ENCODE measurements around the gene HOXB2.

HOXB2 gene

GRCh38 chr17:48545022-48545375, at the start of gene HOXB2:
Gene HOXB2 (minus strand): TSS chr17:48545109. CDS start chr17:48544911, 198 bp downstream.
- H3K4me1 Mint-ChIP-seq = peaks cover 24 to 46% of the 10 kb centered on the region in 2 donors
- H3K9me3 Mint-ChIP-seq = no peaks in the 10 kb centered on the region
- H3K4me3 Mint-ChIP-seq = peak within 1 kb of the TSS; percentile 87 to 88

DNA sequence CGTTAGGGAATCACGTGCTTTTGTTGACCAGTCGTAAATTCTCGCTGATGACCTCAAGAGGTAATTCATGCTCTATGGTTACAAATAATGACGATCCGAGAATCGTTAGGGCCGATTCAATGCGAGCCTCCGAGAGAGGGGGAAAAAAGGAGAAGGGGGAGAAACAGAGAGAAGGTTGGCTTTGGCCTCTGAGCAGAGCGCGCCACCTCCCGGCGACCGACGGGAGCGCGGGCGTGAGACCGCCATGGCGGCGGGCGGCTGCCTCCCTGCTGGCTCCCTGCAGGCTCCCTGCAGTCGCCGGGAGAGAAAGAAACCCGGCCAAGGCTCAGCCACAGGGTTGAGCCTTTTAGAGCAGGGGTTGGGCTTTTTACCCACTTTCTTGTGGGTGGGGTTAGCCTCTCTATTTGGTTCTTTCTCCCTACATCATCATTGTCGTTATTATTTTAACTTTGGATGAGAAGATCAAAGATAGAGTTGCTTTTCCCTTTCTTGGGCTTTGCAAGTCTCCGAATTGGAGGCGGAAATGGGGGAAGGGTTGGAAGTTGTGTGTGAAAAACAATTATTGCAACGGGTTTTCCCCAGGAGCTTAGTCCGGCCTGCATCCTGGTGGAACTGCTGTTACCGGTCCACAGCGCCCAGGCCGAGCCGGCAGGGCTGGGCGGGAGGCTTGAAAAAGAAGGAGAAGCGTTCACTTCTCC, 49.1 kb upstream of the HOXB2 start:
- ATAC-seq (replicated peaks) (peak; percentile 60 to 64), DNase-seq (peak; percentile 76)
- no peaks in the 10 kb centered on the region for H3K9me3 Mint-ChIP-seq

More at GRCh38 chr17:48545022-48545375, at the start of gene HOXB2:
- Mint-ChIP-seq H3K36me3 (peaks cover 2 to 9% of the 10 kb centered on the region in 2 donors), H3K27ac (peak within 1 kb of the TSS; percentile 27), H3K27me3 (peaks cover 55 to 68% of the 10 kb centered on the region in 2 donors)
- no peak for ATAC-seq (replicated peaks)
- DNase-seq = no peak

GRCh38 chr17:48593126-48593829, 48.4 kb upstream of the HOXB2 start, which contains the start of gene HOXB5:
Gene HOXB5 (minus strand): TSS chr17:48593779. CDS start chr17:48593682, 97 bp downstream.
- Mint-ChIP-seq H3K27me3 (peaks cover 88 to 98% of the 10 kb centered on the region in 2 donors), H3K36me3 (peaks cover 5 to 8% of the 10 kb centered on the region in 2 donors), H3K27ac (peak within 1 kb of the TSS; percentile 83), H3K4me3 (peak within 1 kb of the TSS; percentile 75 to 80), H3K4me1 (peaks cover 41 to 64% of the 10 kb centered on the region in 2 donors), H3K9me3 (no peaks in the 10 kb centered on the region)
- DNase-seq (no peak), ATAC-seq (replicated peaks) (peak; percentile 27 to 38)

More for the DNA sequence above, 49.1 kb upstream of the HOXB2 start:
- peaks cover 5 to 8% of the 10 kb centered on the region in 2 donors for H3K36me3 Mint-ChIP-seq
- peak overlapping the region; percentile 31 for H3K27ac Mint-ChIP-seq
- H3K27me3 Mint-ChIP-seq = peaks cover 89 to 98% of the 10 kb centered on the region in 2 donors
- H3K4me3 Mint-ChIP-seq = peak overlapping the region; percentile 75 to 80
- H3K4me1 Mint-ChIP-seq = peaks cover 43 to 71% of the 10 kb centered on the region in 2 donors

DNA sequence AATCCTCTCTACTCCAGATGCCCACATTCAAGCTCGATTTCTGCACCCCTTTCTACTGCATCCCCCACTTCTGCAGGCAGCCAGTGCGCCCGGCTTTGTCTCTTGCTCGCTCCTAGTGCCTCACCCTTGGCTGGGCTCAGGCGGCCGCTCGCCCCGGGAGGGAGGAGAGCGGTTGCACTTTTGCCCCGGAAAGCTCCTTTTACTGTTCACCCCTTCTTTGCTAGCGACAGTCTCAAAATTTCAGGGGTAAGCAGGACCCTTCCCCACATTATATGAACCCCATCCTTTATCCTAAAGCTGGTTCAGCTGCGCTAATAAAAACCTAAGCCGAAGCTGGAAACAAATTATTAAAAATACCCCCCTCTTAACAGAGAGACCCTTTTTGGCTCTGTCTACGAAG, 47.7 kb upstream of the HOXB2 start:
- no peaks in the 10 kb centered on the region for H3K9me3 Mint-ChIP-seq
- DNase-seq = no peak
- peaks cover 5 to 8% of the 10 kb centered on the region in 2 donors for H3K36me3 Mint-ChIP-seq
- H3K4me3 Mint-ChIP-seq = peak overlapping the region; percentile 75 to 80
- peak overlapping the region; percentile 75 for H3K27ac Mint-ChIP-seq
- H3K4me1 Mint-ChIP-seq = peaks cover 36 to 57% of the 10 kb centered on the region in 2 donors
- peak; percentile 37 to 40 for ATAC-seq (replicated peaks)
- peaks cover 88 to 97% of the 10 kb centered on the region in 2 donors for H3K27me3 Mint-ChIP-seq

- no peak for ATAC-seq (replicated peaks)
- peaks cover 5 to 8% of the 10 kb centered on the region in 2 donors for H3K36me3 Mint-ChIP-seq
- H3K27ac Mint-ChIP-seq = no peak overlapping the region
These were observed 47.2 kb upstream of the HOXB2 start for GRCh38 chr17:48592057-48592514.

DNA sequence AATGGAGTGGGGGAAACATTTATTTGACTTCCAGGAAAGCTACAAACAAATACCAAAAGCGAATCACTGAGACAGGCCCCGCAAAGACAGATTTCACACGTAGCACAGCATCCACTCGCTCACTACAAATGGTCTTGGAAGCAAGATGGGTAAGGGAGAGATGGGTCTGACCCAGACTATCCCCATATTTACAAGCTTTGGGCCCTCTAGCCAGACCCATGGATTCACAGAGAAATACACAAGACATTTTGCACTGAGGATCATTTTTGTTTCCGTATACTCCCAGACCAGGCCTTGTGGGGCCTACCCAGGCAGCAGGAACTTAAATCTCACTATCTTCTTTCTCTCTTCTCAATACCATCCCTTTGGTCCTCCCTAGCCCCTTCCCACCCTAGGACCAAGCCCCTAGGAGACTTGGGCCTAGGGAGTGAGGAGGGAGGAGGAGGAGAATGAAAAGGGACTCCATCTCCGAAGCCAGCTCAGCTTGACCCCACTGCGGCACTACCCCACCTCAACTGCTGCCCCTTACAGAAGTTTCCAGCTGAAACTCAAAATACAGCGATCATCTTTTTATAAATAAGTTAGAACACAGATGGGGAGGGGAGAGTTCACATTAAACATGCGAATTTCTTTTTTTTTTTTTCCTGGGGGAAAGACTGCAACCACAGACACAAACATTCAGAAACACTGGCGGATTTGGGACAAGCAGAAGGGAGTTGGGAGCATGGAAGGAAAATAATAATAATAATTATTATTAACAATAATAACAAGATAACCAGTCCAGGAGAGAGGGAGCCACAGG, 46.5 kb upstream of the HOXB2 start:
- DNase-seq = no peak
- Mint-ChIP-seq H3K9me3 (no peaks in the 10 kb centered on the region), H3K4me1 (peaks cover 26 to 54% of the 10 kb centered on the region in 2 donors), H3K4me3 (peak overlapping the region in 1 of 2 donors; percentile 75), H3K36me3 (peaks cover 5 to 7% of the 10 kb centered on the region in 2 donors), H3K27ac (no peak overlapping the region), H3K27me3 (peaks cover 88 to 97% of the 10 kb centered on the region in 2 donors)
- no peak for ATAC-seq (replicated peaks)

More at GRCh38 chr17:48592057-48592514, 47.2 kb upstream of the HOXB2 start:
- Mint-ChIP-seq H3K27me3 (peaks cover 88 to 97% of the 10 kb centered on the region in 2 donors), H3K4me1 (peaks cover 32 to 54% of the 10 kb centered on the region in 2 donors), H3K4me3 (peak overlapping the region; percentile 75 to 80), H3K9me3 (no peaks in the 10 kb centered on the region)
- no peak for DNase-seq

- H3K9me3 Mint-ChIP-seq = no peaks in the 10 kb centered on the region
- DNase-seq (no peak), ATAC-seq (replicated peaks) (no peak)
- H3K27ac Mint-ChIP-seq = peak overlapping the region; percentile 62
- peaks cover 90 to 97% of the 10 kb centered on the region in 2 donors for H3K27me3 Mint-ChIP-seq
- peaks cover 29 to 54% of the 10 kb centered on the region in 2 donors for H3K4me1 Mint-ChIP-seq
- H3K36me3 Mint-ChIP-seq = peaks cover 4% of the 10 kb centered on the region in 2 donors
- no peak overlapping the region for H3K4me3 Mint-ChIP-seq
These were observed 45.8 kb upstream of the HOXB2 start for GRCh38 chr17:48590607-48591161.

DNA sequence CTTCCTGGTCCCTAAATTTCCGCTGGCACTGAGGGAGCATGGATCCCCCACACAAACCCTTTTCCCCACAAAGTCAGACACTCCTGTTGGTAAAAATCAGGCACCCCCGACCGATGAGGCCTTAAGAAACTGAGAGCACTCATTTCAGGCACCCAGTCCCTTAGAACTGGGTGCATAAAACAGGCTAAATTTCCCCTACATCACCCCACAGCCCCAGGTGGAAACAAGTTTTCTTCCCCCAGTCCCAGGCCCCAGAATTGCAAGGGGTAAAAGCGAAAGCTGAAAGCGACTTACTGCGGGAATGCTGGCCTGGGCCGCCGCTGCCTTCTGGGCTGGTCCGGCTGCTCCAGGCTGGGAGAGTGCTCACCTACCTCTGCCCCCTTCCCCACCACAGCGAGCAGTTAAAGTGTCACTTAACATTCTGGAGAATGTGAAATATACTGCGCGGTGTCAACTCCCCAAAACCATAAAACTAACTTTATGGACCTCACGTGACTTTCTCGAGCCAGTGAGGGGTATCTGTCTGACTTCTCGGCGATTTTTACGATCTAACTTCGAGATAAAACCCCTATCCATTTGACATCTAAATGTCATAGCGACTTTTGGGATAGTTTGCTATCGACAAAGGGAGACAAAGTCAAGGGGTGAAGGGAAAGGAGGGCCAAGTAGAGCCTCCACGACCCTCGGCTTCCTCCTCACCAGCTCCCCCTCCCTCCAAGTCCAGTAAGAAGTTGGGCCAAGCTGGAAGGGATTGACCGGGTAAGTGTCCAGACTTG, 45.1 kb upstream of the HOXB2 start, which contains the start of gene HOXB3:
Gene HOXB3, minus strand, starts transcription at position 411 of the 776 bp plus-strand sequence. CDS start 37,767 bp downstream, outside the sequence.
- H3K36me3 Mint-ChIP-seq = peaks cover 4% of the 10 kb centered on the region in 2 donors
- no peaks in the 10 kb centered on the region for H3K9me3 Mint-ChIP-seq
- ATAC-seq (replicated peaks) (no peak), DNase-seq (no peak)
- H3K4me1 Mint-ChIP-seq = peaks cover 35 to 61% of the 10 kb centered on the region in 2 donors
- H3K27ac Mint-ChIP-seq = peak within 1 kb of the TSS; percentile 62
- peak within 1 kb of the TSS; percentile 46 to 68 for H3K4me3 Mint-ChIP-seq
- H3K27me3 Mint-ChIP-seq = peaks cover 90 to 97% of the 10 kb centered on the region in 2 donors

DNA sequence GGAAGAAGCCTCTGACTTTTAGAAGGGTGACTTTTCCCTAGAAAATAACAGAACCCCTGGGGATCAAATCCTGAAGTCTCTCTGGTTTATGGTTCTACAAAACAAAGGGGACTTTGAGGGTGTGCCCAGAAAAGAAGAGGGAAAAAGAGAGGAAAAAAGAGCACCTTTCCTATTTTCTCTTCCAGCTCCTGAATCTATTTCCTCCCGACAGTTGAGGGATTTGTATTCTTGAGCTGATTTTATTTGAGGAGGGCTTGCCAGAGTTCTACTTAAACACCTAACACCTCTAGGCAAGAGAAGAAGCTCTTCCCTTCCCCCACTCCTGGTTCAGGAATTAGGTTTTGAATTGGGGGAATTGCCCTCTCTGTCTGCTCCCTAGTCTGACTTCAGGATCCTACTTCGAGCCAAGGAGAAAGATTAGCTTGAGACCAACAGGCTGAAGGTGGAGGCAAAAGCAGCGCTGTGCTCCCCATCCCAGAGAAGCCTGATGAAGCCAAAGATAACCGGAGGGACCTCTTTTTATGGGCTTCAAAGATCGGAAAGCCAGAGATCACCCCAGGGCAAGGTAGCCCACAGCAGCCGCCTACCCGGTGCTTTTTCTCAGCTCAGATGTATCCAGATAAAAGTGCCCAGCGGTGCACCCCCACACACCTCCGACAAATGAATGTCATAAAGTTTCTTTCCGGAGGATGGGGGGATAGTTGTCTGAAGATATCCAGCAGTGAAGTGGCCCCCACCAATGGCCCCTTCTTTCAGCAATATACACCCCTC, 44.3 kb upstream of the HOXB2 start:
- no peaks in the 10 kb centered on the region for H3K9me3 Mint-ChIP-seq
- ATAC-seq (replicated peaks) = no peak
- peak overlapping the region; percentile 46 to 68 for H3K4me3 Mint-ChIP-seq
- DNase-seq = no peak
- H3K36me3 Mint-ChIP-seq = peaks cover 4% of the 10 kb centered on the region in 2 donors
- peaks cover 38 to 65% of the 10 kb centered on the region in 2 donors for H3K4me1 Mint-ChIP-seq
- no peak overlapping the region for H3K27ac Mint-ChIP-seq
- peaks cover 95 to 99% of the 10 kb centered on the region in 2 donors for H3K27me3 Mint-ChIP-seq

GRCh38 chr17:48588528-48588927, 43.6 kb upstream of the HOXB2 start:
- Mint-ChIP-seq H3K36me3 (peaks cover 4% of the 10 kb centered on the region in 2 donors), H3K4me1 (peaks cover 38 to 59% of the 10 kb centered on the region in 2 donors), H3K27me3 (peaks cover 95 to 99% of the 10 kb centered on the region in 2 donors), H3K4me3 (no peak overlapping the region), H3K27ac (no peak overlapping the region), H3K9me3 (no peaks in the 10 kb centered on the region)
- DNase-seq = no peak
- no peak for ATAC-seq (replicated peaks)

DNA sequence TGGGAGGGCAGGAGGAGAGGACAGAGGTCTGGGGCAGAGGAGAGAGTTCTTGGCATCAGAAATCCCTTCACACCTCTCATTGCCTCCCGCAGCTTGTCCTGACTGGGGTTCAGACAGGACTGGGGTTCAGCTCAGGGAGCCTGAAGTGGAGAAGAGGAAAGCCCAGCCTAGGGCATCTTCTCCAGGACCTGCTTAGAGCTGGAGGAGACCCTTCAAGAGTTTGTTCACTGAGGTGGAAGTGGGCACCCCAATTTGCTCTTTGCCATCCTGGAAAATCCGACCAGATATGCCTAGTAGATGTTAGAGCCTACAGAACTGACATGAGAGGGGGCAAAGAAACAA, 43.1 kb upstream of the HOXB2 start:
- ATAC-seq (replicated peaks) (no peak), DNase-seq (no peak)
- peaks cover 4% of the 10 kb centered on the region in 2 donors for H3K36me3 Mint-ChIP-seq
- no peaks in the 10 kb centered on the region for H3K9me3 Mint-ChIP-seq
- H3K27me3 Mint-ChIP-seq = peaks cover 95 to 99% of the 10 kb centered on the region in 2 donors
- peaks cover 34 to 55% of the 10 kb centered on the region in 2 donors for H3K4me1 Mint-ChIP-seq
- no peak overlapping the region for H3K4me3 Mint-ChIP-seq
- no peak overlapping the region for H3K27ac Mint-ChIP-seq

DNA sequence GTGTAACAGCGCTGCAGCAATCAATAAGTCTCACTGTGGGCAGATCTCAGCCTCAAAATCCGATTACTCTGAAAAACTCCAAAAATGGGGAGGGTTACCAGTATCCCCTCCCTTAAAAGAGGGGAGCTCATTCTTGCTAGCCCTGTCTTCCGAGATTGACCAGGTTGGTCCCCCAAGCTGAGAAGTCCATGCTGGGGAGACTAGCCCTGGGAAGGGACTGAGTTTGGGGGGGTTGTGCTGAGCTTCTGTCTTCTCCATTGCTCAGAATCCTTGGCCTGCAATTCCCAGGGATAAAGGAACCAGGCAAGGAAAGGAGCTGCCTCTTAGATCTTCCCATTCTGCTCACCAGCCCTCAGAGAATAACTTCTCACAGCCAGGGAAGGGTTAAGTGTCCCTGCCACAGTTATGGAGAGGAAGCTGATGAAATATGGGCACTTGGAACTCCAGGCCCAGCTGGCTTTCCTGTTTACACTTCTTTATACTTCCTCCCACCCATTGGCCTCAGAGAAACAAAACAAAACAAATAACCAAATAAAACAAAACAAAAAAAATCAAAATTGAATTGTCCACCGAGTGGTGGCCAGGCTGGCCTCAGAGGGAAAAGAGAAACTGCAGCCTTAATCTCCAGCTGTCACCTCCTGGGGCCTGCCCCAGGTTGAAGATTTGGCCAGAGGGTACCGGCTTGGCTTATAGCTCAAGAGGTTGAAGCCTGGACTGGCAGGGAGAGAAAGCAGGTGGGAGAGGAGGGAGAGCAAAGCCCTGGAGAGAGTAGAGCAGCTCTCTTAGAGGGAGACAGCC, 42.6 kb upstream of the HOXB2 start:
- Mint-ChIP-seq H3K4me3 (no peak overlapping the region), H3K27me3 (peaks cover 97 to 99% of the 10 kb centered on the region in 2 donors), H3K9me3 (no peaks in the 10 kb centered on the region), H3K27ac (no peak overlapping the region), H3K36me3 (peaks cover 4% of the 10 kb centered on the region in 2 donors), H3K4me1 (peaks cover 31 to 55% of the 10 kb centered on the region in 2 donors)
- ATAC-seq (replicated peaks) (no peak), DNase-seq (no peak)

All from stimulated activated naive B cell treated with anti-CD40 and anti-IgM and Interleukin-4, amounts not matched to agents 10 μg/mL and 1 μg/mL and 100 μg/mL, for 72 hours (primary cell).